Dermis blood vessel endothelial cell (primary cell): ENCODE results near the gene MAG. TPM values are rescaled to one million over a fixed set of nuclear protein-coding genes. Genes with fewer than 3 reads are reported as not detected.
"Not testable (repeated sequence)": the region's sequence is repeated elsewhere in the genome, so short reads cannot be mapped to it uniquely, and the experiment has no call there.

Source experiments
- DNase-seq: peaks from one replicate; pipeline ENCODE4 v3.0.0; 2010
- total RNA-seq: library from RNA; depleted of rRNA; stranded (reverse); fragments of >200 nt; gene quantifications from 2 replicates; pipeline ENCODE4 v1.2.3, GENCODE V29; 2014

The MAG gene
- total RNA-seq, 1 donor from 2014 or later = not detected

DNA sequence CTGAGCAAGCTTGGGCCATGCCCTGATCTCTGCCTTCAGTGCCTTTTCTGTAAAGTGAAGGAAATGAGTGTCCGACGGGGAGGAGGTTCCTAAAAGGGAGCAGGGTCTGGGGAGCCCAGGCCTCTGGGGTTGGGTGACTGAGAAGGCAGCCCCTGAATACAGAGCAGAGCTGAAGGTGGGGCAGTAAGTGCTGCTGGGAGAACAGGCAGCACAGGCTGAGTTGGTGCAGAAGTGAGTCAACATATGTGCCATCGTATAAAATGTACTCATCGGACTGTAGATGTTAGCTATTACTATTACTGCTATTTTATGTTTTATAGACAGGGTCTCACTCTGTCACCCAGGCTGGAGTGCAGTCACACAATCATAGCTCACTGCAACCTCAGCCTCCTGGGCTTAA is 10.7 kb upstream of the MAG start:
- DNase-seq = no peak

DNA sequence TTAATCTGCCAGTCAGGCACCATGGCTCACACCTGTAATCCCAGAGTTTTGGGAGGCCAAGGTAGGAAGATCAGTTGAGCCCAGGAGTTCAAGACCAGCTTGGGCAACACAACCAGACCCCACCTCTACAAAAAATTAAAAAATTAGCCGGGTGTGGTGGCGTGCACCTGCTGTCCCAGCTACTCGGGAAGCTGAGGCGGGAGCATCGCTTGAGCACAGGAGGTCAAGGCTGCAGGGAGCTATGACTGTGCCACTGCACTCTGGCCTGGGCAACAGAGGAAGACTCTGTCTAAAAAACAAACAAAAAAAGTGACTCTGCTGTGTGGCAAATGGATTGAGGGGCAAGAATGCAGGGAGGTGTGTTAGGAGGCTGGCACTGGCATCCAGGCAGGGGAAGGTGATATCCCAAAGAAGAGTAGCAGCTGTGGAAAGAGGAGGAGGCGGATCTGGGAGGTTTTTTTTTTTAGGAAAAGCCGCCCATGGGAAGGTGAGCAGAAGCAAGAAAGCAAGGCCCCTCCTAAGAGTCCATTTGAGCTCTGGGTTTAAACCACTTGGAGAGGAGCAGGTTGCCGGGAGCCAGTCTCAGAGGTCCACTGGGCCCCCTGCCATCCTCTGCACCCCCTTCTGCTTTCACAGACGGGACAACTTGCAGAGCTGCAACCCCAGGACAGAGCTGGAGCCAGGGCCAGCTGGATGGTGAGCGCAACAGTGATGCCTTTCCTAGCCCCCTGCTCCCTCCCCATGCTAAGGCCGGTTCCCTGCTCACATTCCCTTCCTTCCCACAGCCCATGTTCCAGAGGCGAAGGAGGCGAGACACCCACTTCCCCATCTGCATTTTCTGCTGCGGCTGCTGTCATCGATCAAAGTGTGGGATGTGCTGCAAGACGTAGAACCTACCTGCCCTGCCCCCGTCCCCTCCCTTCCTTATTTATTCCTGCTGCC is 7.5 kb upstream of the MAG start:
- no peak for DNase-seq

GRCh38 chr19:35285095-35285449 is 6.9 kb upstream of the MAG start:
- DNase-seq = no peak

- not testable (repeated sequence) for DNase-seq
These were observed 6.5 kb upstream of the MAG start for GRCh38 chr19:35285465-35285864.

DNA sequence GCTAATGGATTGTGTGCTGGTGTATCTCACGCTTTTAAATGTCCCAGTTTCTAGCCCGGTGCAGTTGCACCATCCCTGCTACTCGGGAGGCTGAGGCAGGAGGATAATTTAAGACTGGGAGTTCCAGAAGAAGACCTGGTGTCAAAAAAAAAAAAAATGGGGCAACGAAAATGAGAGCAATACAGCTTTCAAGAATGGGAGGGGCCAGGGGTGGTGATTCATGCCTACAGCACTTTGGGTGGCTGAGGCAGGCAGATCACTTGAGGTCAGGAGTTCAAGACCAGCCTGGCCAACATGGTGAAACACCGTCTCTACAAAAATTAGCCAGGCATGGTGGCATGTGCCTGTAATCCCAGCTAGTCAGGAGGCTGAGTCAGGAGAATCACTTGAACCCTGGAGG is 5.9 kb upstream of the MAG start:
- not testable (repeated sequence) for DNase-seq

DNA sequence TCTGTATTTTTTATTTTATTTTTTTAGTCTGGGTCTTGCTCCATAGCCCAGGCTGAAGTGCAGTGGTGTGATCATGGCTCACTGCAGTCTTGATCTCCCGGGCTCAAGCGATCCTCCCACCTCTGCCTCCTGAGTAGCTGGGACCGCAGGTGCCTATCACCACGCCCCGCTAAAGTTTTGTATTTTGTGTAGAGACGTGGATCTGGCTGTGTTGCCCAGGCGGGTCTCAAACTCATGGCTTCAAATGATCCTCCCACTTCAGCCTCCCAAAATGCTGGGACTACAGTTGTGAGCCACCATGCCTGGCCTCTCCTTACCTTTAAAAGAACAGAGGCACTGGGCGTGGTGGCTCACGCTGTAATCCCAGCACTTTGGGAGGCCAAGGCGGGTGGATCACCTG is 4.2 kb upstream of the MAG start:
- no peak for DNase-seq

GRCh38 chr19:35288331-35288730 is 3.6 kb upstream of the MAG start:
- no peak for DNase-seq

DNA sequence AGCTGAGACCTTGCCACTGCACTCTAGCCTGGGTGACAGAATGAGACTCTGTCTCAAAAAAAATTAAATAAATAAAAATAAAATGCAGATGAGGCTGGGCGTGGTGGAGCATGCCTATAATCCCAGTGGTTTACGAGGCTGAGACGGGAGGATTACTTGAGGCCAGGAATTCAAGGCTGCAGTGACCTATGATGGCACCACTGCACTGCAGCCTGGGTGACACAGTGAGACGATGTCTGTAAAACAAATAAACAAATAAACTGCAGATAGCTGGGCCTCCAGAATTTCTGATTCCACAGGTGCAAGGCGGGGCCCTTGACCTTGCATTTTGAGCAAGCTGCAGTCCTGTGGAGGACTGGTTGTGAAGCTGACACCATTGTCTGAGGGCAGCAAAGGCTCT is 3.1 kb upstream of the MAG start:
- no peak for DNase-seq

DNA sequence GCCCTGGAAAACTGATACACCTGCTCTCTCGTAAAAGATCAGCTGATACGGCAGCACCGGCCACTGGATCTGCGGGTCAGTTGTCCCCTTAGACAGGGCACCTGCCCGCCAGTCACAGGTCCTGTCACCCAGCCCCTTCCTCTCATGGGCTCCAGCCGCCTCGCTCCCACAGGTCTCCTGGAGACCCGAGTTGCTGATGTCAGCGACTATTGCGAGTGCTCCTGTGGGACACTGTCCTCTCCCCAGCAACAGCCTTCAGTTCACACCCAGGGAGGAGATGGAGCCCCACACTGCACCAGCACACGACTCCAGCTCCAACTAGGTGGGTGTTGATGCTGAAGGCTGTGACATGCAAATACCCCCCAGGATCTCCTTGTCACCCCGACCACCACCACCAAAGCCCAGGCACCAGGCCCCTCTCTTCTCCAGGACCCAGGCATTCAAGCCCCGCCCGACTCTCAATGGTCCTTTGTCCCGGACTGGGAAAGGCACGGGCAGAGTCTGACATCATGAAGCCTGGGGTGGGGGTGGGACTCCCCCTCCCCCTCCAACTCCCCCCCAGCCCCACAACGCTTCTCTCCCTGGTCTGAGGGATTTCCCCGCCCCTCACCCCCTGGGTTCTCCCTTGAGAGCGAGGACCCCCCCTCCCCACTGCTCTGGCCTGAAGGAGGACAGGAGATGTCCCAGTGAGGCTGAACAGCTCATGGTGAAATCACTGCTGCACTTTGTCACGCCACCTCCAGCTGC is 1.4 kb upstream of the MAG start:
- no peak for DNase-seq

DNA sequence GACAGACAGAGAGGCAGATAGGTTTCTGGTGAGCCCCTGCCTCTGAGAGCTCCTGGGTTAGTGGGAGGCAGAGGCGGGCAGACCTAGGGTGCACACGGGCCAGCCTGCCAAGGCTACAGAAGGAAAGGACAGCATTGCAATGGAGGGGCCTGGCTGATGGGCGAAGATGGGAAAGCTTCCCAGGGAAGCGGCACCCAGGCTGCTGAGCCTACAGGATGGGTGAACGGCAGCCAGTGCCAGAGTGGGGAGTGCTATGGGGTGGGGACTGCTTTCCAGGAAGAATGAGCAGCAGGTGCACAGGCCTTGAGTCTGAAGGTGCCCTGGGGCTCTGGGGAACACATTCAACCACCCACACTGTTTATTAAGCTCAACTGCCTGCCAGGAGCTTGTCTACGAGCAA is 702 bp upstream of the MAG start:
- DNase-seq = no peak

DNA sequence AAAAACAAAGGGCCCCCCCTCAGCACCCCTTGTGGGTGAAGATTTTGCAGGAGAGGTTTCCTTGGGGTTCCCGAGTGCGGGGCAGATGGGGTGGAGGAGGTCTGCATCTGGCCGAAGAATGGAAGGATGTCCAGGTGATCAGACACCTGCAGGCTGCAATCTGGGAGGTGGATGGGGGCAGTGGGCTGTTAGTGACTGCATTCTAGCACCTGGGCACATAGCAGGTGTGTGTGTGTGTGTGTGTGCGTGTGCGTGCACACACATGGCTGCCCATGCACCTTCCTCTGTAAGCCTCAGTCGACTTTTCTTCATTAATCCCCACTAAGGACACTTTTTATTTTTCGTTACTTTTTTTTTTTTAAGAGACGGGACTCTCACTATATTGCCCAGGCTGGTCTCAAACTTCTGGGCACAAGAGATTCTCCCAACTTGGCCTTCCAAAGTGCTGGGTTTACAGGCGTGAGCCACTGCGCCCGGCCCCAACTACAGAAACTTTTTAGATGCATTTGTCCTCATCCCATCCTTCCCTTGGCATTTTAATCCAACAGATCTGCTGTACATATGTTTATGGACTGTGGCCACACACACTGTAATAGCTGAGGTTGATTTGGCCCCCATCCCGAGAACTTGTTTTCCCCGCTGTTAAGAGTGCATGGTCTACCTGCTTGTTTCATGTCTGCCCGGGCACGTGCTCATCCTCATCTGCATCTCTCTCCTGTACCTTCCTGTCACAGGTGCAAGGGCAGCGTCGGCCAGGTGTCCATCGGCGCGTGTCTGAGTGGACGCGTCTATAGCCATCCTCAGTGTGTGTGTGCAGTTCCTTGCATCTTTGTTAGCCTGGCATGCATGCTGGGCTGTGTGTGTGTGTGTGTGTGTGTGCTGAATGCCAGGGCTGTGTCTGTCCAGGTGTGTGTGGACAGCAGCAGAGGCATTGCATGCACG is 731 bp downstream of the MAG start:
- no peak for DNase-seq

- no peak for DNase-seq
These were observed 1.4 kb downstream of the MAG start for GRCh38 chr19:35293363-35293739.

GRCh38 chr19:35293808-35294207 is 1.8 kb downstream of the MAG start:
- DNase-seq = no peak

DNA sequence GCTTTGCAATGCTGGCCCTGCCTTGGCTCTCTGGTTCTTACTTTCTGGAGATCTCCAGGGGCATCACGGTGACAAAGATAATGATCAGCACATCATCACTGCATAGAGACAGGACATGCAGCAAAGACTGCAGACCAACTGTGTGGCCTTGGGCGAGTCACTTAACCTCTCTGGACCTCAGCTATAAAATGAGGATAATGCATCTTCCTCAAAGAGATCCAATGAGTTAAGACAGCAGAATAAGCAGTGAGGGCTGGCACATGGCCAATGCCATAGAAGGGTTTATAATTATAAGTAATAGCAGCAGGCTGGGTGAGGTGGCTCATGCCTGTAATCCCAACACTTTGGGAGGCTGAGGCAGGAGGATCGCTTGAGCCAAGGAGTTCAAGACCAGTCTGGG is 2.4 kb downstream of the MAG start:
- no peak for DNase-seq

- no peak for DNase-seq
These were observed 3.2 kb downstream of the MAG start for GRCh38 chr19:35294859-35295791.

GRCh38 chr19:35295792-35296462 is 4.0 kb downstream of the MAG start:
- DNase-seq = no peak

DNA sequence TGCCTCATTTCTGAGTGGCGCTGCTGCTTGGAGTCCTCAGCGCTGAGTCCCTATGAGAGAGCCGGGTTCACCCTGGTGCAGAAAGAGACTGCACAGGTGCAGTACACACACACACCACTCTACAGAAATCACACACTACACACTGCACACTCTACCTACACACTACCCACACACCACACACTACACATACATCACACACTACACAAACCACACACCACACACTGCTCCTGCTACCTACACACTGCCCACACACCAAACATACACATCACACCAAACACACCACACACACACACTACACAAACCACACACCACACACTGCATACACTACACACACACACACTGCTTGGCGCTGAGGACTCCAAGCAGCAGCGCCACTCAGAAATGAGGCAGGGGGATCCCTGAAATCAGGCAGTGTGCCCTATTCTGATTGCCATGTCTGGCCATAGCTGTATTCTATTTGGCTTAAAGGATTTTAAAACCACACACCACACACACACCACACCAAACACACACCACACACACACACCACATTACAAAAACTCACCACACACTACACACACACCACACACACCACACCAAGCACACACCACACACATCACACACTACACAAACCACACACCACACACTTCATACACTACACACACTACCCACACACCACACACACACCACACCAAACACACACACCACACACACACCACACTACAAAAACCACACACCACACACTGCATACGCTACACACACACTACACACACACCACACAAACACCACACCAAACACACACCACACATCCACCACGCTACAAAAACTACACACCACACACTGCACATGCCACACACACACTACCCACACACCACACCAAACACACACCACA is 4.9 kb downstream of the MAG start:
- no peak for DNase-seq

DNA sequence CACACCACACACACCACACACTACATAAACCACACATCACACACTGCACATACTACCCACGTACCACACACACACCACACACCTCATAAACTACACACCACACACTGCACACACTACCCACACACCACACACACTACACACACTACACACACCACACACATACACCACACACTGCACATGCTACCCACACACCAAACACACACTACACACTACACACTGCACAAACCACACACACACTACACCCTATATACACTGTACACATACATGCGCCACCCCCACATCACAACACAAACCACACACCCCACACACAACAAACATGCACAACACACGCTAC is 5.5 kb downstream of the MAG start:
- no peak for DNase-seq

DNA sequence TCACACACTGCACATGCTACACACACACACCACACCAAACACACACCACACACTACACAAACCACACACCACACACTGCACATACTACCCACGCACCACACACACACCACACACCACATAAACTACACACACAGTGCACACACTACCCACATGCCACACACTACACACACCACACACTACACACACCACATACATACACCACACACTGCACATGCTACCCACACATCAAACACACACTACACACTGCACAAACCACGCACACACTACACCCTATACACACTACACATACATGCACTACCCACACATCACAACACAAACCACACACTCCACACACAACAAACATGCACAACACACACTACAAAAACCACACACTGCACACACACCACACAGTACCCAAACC is 6.0 kb downstream of the MAG start:
- DNase-seq = no peak

DNA sequence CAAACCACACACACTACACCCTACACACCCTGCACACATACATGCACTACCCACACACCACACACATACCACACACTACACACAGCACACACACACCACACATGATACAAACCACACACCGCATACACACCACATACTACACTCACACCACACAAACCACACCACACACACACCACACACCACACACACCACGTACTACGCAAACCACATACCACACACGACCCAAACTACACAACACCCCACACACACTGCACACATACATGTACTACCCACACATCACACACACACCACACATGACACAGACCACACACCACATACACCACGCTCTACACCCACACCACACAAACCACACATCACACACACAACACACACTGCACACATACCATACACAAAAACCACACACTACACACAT is 6.6 kb downstream of the MAG start:
- DNase-seq = no peak
